ENCODE data around the gene FAM78B.

- no peak for TF ChIP-seq CTCF (conservative IDR thresholded peaks at IDR 0.05; ENCODE audit: low read depth, low read length)
- TF ChIP-seq EZH2phosphoT487 (IDR thresholded peaks at IDR 0.05; ENCODE audit: borderline replicate concordance, low read length), result no peak
- no peak for TF ChIP-seq EZH2 (IDR thresholded peaks at IDR 0.05; ENCODE audit: low read length, unreplicated experiment)
Observed at GRCh38 chr1:166140251-166140650, 26.6 kb downstream of the FAM78B start.
